GM15510 (cell line): ENCODE data around the gene RASSF7.

ENCODE experiments used
- POLR2A ChIP-seq: IDR thresholded peaks from 3 replicates; pipeline ENCODE4 v1.6.1; 2011; ENCODE audit warnings: borderline replicate concordance; ENCODE audit not compliant: insufficient read length; ENCODE audit errors: extremely low read depth

The RASSF7 gene

GRCh38 chr11:530960-531831, 29.6 kb upstream of the RASSF7 start:
- TF ChIP-seq POLR2A, result no peak

DNA sequence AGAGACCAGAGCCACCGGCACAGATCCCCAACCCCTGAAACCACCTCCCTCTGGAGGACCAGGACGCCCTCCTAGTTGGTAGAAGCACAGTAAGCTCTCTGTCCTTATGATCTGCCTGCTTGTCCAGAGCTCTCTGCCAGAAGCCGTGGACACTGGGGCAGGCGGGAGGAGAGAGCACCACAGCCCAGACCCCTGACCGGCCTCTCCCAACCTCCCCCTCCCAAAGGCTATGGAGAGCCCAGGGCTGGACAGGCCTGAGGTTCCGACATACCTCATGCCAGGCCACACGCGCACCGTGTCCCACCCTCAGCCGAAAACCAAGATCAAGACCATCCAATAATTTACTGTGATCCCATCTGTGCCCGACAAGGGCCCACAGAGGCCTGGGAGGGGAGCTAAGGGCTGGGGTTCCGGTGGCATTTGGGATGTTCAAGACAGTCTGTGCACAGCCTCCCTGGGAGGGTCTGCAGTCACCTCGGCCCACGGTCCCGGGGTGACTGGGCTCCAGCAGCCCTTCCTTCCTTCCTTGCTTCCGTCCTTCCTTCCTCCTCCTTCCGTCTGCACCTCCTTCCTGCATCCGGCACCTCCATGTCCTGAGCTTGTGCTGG, 28.7 kb upstream of the RASSF7 start:
- no peak for TF ChIP-seq POLR2A

DNA sequence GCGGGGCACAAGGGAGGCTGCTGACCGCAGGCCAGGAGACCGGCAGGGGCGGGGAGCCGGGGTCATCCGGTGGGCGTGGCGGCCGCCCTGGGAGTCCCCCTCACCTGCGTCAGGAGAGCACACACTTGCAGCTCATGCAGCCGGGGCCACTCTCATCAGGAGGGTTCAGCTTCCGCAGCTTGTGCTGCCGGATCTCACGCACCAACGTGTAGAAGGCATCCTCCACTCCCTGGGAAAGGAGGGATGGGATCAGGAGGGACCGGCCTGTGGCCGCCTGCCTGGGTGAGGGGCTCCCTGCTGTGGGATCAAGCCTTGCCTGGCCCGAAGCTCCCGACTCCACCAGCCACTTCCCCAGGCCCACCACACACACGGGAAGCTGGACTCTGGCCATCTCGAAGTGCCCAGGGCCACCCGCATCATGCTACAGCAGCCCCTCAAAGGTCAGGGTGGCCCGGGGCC, 28.2 kb upstream of the RASSF7 start:
- TF ChIP-seq POLR2A, result no peak

DNA sequence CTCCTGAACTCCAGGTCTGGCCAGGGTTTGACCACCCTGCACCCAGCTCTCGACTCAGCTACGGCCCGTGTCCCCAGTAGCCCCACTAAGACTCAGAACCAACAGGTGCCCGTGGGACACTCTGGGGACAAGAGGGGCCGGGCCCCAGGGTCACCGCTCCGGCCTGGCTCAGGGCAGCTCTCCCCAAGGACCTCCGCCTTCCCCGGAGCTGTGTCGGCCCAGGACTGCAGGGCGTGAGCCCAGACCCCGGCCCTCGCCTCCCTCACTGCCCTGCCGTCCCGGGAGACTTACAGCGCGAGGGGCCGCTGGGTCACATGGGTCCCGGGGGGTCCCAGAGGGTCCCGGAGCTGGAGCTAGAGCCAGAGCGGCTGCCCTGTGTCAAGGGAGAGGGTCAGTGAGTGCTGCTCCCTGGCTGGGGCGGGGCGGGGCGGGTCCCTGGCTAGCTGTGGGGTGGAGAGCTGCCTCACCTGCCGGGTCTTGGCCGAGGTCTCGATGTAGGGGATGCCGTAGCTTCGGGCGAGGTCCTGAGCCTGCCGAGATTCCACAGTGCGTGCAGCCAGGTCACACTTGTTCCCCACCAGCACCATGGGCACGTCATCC, 27.7 kb upstream of the RASSF7 start:
- no peak for TF ChIP-seq POLR2A

GRCh38 chr11:533586-534395, 27.0 kb upstream of the RASSF7 start:
- no peak for TF ChIP-seq POLR2A

- TF ChIP-seq POLR2A, result no peak
Observed at GRCh38 chr11:534396-535209, 26.2 kb upstream of the RASSF7 start.

GRCh38 chr11:535210-535518, 25.6 kb upstream of the RASSF7 start:
- no peak for TF ChIP-seq POLR2A

DNA sequence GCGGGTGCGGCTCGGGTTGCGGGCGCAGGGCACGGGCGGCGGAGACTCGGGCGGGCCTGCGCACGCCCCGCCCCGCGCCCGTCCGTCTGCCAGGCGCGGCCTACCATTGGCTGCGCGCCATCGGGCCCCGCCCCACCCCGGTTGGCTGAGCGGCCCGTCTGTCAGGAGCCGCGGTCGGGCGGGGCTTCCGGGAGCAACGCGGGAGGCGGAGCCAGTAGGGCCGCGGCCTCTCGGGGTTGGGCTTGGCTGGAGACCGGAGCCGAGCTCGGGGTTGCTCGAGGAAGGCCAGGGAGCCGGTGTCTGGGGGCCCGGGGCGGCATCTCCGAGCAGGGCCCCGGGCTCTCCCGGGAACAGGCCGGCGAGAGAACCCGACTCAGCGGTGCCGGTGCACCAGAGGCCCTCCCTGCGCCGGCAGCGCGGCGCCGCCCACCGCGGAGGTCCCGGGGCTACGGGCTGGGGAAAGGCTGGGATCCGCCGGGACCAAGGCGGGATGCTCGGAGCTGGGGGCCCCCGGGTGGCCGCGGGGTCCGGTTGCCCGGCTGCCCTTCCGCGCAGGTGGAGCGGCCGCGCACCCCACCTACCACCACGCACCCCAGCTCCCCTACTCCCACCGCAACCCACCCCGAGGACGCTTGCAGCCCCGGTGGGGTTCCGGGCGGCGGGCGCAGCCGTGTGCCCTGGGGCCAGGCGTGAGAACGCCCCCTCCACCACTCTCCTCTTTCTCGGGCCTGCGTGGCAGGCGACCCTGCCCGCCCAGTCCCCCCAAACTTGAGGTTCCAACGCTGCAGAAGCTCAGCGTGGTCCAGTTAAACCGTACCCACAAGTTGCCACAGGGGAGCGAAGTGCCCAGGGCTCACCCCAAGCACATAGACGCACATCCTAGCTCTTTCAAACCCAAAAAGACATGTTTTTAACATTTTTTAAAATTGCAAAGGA, 25.0 kb upstream of the RASSF7 start, which contains the start of gene HRAS:
HRAS (minus strand) TSS at position 58 of the 936 bp plus-strand sequence.
- peak; percentile 89 for TF ChIP-seq POLR2A

DNA sequence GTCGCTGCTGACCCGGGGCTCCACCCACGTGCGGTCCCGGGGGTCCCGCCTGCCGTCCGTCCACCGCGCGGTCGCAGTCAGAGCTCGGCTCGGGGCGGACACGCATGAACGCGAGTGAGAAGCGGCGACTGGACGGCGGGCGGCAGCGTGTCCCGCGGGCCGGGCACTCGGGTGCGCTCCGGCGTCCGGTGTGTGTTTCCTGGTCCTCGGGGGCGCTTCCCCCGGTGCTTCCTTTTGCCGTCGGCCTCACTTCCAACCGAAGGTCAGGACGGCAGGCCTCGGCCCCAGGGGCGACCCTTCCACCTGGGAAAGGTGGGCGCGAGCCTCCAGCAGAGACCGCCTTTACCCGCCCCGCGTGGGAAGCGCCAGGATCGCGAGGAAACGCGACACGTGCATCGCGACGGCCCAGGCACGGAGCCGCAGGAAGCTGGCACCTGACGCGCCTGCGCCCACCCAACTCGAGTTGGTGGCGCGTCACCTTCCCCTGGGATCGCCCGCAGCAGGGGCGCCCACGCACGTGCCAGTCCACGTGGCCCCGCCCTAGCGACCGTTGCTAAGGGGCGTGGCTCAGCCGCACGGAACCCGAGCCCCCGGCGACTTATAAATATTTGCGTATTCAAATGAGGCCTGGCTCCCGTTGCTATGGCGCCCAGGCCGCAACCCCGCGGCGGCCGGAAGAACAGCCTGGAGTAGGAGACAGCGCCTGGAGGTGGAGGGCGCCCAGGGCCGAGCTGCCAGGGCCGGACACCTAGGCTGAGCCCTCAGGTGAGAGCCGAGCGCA, 23.7 kb upstream of the RASSF7 start, which contains the start of gene LRRC56:
LRRC56 (plus strand) TSS at position 687 of the 781 bp plus-strand sequence. CDS start 3,158 bp downstream, outside the sequence.
- TF ChIP-seq POLR2A, result peak; percentile 51

DNA sequence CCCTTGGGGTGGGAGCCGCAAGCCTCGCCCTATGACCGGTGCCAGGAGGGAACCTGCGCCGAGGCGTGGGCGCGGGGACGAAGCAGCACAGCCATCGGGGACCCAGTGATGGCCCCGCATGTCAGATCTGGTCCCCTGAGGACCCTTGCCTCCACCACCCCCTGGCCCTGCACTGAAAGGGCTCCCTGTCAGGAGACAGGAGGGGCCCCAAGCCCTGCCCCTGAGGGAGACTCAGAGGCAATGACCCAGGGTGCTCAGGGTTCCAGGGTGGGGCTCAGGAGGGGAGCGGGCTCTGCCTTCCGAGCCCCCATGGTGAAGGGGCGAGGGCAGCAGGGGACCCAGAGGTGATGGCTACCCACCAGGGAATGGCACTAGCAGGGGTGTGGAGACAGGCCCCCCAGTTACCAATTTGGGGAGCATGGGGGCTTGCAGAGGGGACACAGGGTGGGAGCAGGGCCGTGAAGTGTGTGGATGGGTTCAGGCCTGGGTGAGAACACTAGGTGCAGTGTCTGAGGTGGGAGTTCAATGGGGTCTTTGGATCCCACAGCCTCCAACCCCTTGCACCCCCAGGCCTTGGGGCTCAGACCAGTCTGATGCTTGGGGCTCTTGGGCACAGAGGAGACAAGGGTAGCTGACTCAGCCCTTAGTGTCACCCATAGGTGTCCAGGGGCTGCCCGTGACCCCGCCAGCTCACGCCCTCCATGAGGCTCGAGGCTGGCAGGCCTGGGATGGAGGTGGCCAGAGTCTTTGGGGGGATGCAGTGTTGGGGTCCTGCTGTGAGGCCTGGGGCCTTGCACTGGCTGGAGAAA, 22.9 kb upstream of the RASSF7 start:
- no peak for TF ChIP-seq POLR2A

GRCh38 chr11:538431-539051, 22.2 kb upstream of the RASSF7 start:
- no peak for TF ChIP-seq POLR2A
